ENCODE measurements around the gene FBXO3. TPM values are rescaled to one million over a fixed set of nuclear protein-coding genes. Genes with fewer than 3 reads are reported as not detected.

FBXO3 gene
- total and polyA plus RNA-seq, 2 of the 8 experiments (the other 6 are each of a cell fraction or from before 2014, with no cell fraction given): 15.9 to 25.7 TPM

DNA sequence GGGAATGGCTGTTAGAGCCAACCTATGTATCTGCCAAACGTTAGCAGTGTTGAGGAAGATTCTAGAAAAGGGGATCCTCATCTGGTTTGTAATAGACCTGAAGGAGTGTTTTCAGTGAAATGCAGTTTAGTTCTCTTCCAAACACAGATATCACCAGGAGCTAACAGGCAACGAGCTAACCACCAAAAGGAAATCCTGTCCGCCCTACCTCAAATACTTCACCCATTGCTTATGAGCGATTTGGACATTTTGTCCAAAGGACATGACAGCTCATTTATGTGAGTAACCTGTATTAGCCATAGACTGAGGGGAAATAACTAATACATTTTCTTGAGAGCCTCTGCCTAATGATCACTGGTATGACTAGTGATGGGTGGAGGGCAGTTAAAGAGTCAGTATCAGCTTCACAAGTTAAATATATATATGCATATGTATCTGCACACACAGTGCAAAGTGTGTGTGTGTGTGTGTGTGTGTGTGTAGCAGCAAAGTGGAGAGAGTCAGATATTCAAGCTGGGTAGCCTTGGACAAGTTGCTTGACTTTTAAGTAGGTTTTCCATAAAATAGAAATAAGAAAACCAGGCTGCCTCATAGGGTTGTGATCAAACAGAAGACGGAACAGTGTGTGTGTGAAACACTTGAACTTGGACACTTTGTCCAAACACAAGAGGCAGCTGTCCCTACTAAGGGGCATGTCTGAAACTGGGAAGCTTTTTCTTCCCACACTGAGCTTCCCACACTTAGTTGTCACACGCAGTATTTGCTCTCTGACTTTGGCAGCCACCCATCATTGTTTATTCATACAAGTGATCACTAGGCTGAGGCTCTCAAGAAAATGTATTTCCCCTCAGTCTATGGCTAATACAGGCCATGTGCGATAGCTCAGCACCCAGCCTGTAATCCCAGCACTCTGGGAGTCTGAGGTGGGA, 72.8 kb downstream of the FBXO3 start (continued):
- TF ChIP-seq HDAC6 (IDR thresholded peaks at IDR 0.05; ENCODE audit: low read depth, low read length): no peak
- no peak for TF ChIP-seq GABPA (IDR thresholded peaks at IDR 0.05; ENCODE audit: borderline replicate concordance, insufficient read depth, low read length)
- TF ChIP-seq JUN (IDR thresholded peaks at IDR 0.05; ENCODE audit: low read depth, low read length): no peak
- TF ChIP-seq CBX8 (IDR thresholded peaks at IDR 0.05; ENCODE audit: borderline replicate concordance, low read depth, low read length): no peak

All from H1 (cell line).